NT2/D1 (cell line): ENCODE data around the gene TALDO1.

Experiments used
- SUZ12 ChIP-seq: IDR thresholded peaks from 2 replicates; pipeline ENCODE4 v1.6.1; 2011; ENCODE audit not compliant: insufficient read length, insufficient read depth; ENCODE audit errors: extremely low read depth
- YY1 ChIP-seq: IDR thresholded peaks from 2 replicates; pipeline ENCODE4 v1.6.1; 2011; ENCODE audit not compliant: insufficient read length, insufficient read depth
- ZNF274 ChIP-seq: IDR thresholded peaks from 2 replicates; pipeline ENCODE4 v1.6.1; 2011; ENCODE audit warnings: mild to moderate bottlenecking, low read depth, low read length

DNA sequence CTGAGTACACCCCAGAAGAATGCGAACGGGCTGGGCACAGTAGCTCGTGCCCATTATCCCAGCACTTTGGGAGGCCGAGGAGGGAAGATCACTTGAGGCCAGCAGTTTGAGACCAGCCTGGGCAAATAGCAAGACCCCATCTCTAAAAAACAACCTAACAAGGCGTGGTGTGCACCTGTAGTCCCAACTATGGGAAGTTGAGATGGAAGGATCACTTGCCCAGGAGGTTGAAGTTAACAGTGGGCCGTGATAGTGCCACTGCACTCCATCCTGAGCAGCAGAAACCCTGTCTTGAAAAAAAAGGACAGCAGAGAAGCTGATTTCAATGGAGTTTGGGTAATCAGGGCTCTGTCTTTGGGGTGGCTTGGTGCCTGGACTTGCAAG lies 65.8 kb downstream of the TALDO1 start:
- TF ChIP-seq SUZ12 (no peak), ZNF274 (no peak), YY1 (no peak)
